IgD-negative memory B cell (primary cell): ENCODE measurements around the gene KCNIP1. TPM values are rescaled to one million over a fixed set of nuclear protein-coding genes. Genes with fewer than 3 reads are reported as not detected.

Experiments
- H3K27ac Mint-ChIP-seq, 3 donors: one replicate each; pipeline ENCODE4 v1.8.0; 2020 to 2022; ENCODE audit warnings: mild to moderate bottlenecking in 3 of 3, mixed read lengths in 3 of 3, moderate library complexity in 1 of 3
- H3K27me3 Mint-ChIP-seq: one replicate; pipeline ENCODE4 v1.8.0; 2021; ENCODE audit warnings: mixed read lengths
- H3K36me3 Mint-ChIP-seq: one replicate; pipeline ENCODE4 v1.8.0; 2020; ENCODE audit warnings: mild to moderate bottlenecking, mixed read lengths
- H3K4me1 Mint-ChIP-seq, 3 donors: one replicate each; pipeline ENCODE4 v1.8.0; 2020 to 2022; ENCODE audit warnings: mixed read lengths in 3 of 3, mild to moderate bottlenecking in 1 of 3
- H3K4me3 Mint-ChIP-seq, 4 donors: one replicate each; pipeline ENCODE4 v1.8.0; 2020 to 2022; ENCODE audit warnings: mild to moderate bottlenecking in 4 of 4, mixed read lengths in 4 of 4, moderate library complexity in 3 of 4
- H3K9me3 Mint-ChIP-seq, 3 donors: one replicate each; pipeline ENCODE4 v1.8.0; 2020 to 2021; ENCODE audit warnings: mixed read lengths in 3 of 3, mild to moderate bottlenecking in 1 of 3
- polyA plus RNA-seq: library from polyadenylated mRNA; unstranded; fragments of 300-500 nt; fragmentation: Illumina TruSeq; gene quantifications from one replicate; pipeline ENCODE4 v1.2.3, GENCODE V29; 2021

KCNIP1 gene
- not detected for polyA plus RNA-seq

- Mint-ChIP-seq H3K27ac (no peak within 1 kb of the TSS), H3K36me3 (no peaks in the 10 kb centered on the region), H3K4me1 (peaks cover 0 to 4% (median 0%) of the 10 kb centered on the region in 3 donors), H3K9me3 (peaks cover 0 to 4% (median 2%) of the 10 kb centered on the region in 3 donors), H3K27me3 (peaks cover 43% of the 10 kb centered on the region), H3K4me3 (no peak within 1 kb of the TSS)
Measured at GRCh38 chr5:170503990-170504596, at the start of gene KCNIP1. Gene KCNIP1 (plus strand): TSS chr5:170504020.

GRCh38 chr5:170463426-170463825 is 40.4 kb upstream of the KCNIP1 start:
- Mint-ChIP-seq H3K4me3 (no peak overlapping the region), H3K36me3 (peaks cover 3% of the 10 kb centered on the region), H3K27ac (no peak overlapping the region), H3K9me3 (peaks cover 6 to 20% (median 8%) of the 10 kb centered on the region in 3 donors), H3K4me1 (no peaks in the 10 kb centered on the region), H3K27me3 (peaks cover 15% of the 10 kb centered on the region)

- Mint-ChIP-seq H3K4me3 (no peak overlapping the region), H3K36me3 (peaks cover 3% of the 10 kb centered on the region), H3K4me1 (no peaks in the 10 kb centered on the region), H3K9me3 (peaks cover 6 to 13% (median 10%) of the 10 kb centered on the region in 3 donors), H3K27me3 (peaks cover 13% of the 10 kb centered on the region), H3K27ac (no peak overlapping the region)
Measured at GRCh38 chr5:170464280-170465127, 39.3 kb upstream of the KCNIP1 start.

- no peak overlapping the region for H3K4me3 Mint-ChIP-seq
- peaks cover 10% of the 10 kb centered on the region for H3K27me3 Mint-ChIP-seq
- peaks cover 0 to 5% (median 3%) of the 10 kb centered on the region in 3 donors for H3K9me3 Mint-ChIP-seq
- H3K4me1 Mint-ChIP-seq: no peaks in the 10 kb centered on the region
- no peaks in the 10 kb centered on the region for H3K36me3 Mint-ChIP-seq
- no peak overlapping the region for H3K27ac Mint-ChIP-seq
Measured at GRCh38 chr5:170466553-170466952, 37.3 kb upstream of the KCNIP1 start.

GRCh38 chr5:170466988-170467707 is 36.7 kb upstream of the KCNIP1 start:
- Mint-ChIP-seq H3K27ac (no peak overlapping the region), H3K4me1 (no peaks in the 10 kb centered on the region), H3K9me3 (peaks cover 0 to 2% (median 1%) of the 10 kb centered on the region in 3 donors), H3K27me3 (peaks cover 9% of the 10 kb centered on the region), H3K36me3 (no peaks in the 10 kb centered on the region), H3K4me3 (no peak overlapping the region)

- Mint-ChIP-seq H3K27ac (no peak overlapping the region), H3K4me1 (no peaks in the 10 kb centered on the region), H3K4me3 (no peak overlapping the region), H3K9me3 (peaks cover 0 to 2% (median 1%) of the 10 kb centered on the region in 3 donors), H3K27me3 (peaks cover 9% of the 10 kb centered on the region), H3K36me3 (no peaks in the 10 kb centered on the region)
Measured at GRCh38 chr5:170468633-170469285, 35.1 kb upstream of the KCNIP1 start.

GRCh38 chr5:170469414-170469813 is 34.4 kb upstream of the KCNIP1 start:
- Mint-ChIP-seq H3K36me3 (no peaks in the 10 kb centered on the region), H3K27me3 (peaks cover 9% of the 10 kb centered on the region), H3K4me3 (no peak overlapping the region), H3K4me1 (no peaks in the 10 kb centered on the region), H3K9me3 (peaks cover 0 to 2% (median 1%) of the 10 kb centered on the region in 3 donors), H3K27ac (no peak overlapping the region)

GRCh38 chr5:170470275-170470674 is 33.5 kb upstream of the KCNIP1 start:
- no peaks in the 10 kb centered on the region for H3K36me3 Mint-ChIP-seq
- no peaks in the 10 kb centered on the region for H3K4me1 Mint-ChIP-seq
- peaks cover 10% of the 10 kb centered on the region for H3K27me3 Mint-ChIP-seq
- H3K4me3 Mint-ChIP-seq: no peak overlapping the region
- peaks cover 0 to 2% (median 1%) of the 10 kb centered on the region in 3 donors for H3K9me3 Mint-ChIP-seq
- no peak overlapping the region for H3K27ac Mint-ChIP-seq

- H3K27me3 Mint-ChIP-seq: peaks cover 13% of the 10 kb centered on the region
- H3K36me3 Mint-ChIP-seq: no peaks in the 10 kb centered on the region
- peaks cover 0 to 2% (median 1%) of the 10 kb centered on the region in 3 donors for H3K9me3 Mint-ChIP-seq
- H3K27ac Mint-ChIP-seq: no peak overlapping the region
- H3K4me3 Mint-ChIP-seq: no peak overlapping the region
- H3K4me1 Mint-ChIP-seq: no peaks in the 10 kb centered on the region
Measured at GRCh38 chr5:170470808-170471404, 32.9 kb upstream of the KCNIP1 start.

GRCh38 chr5:170471551-170472178 is 32.2 kb upstream of the KCNIP1 start:
- Mint-ChIP-seq H3K4me3 (no peak overlapping the region), H3K27ac (no peak overlapping the region), H3K4me1 (no peaks in the 10 kb centered on the region), H3K27me3 (peaks cover 13% of the 10 kb centered on the region), H3K36me3 (no peaks in the 10 kb centered on the region), H3K9me3 (peaks cover 0 to 2% (median 1%) of the 10 kb centered on the region in 3 donors)

- Mint-ChIP-seq H3K27me3 (peaks cover 13% of the 10 kb centered on the region), H3K27ac (no peak overlapping the region), H3K4me3 (no peak overlapping the region), H3K36me3 (no peaks in the 10 kb centered on the region), H3K9me3 (peaks cover 0 to 2% (median 1%) of the 10 kb centered on the region in 3 donors), H3K4me1 (no peaks in the 10 kb centered on the region)
Measured at GRCh38 chr5:170473642-170474041, 30.2 kb upstream of the KCNIP1 start.

- Mint-ChIP-seq H3K27me3 (peaks cover 9% of the 10 kb centered on the region), H3K4me1 (no peaks in the 10 kb centered on the region), H3K9me3 (peaks cover 0 to 2% (median 0%) of the 10 kb centered on the region in 3 donors), H3K27ac (no peak overlapping the region), H3K36me3 (no peaks in the 10 kb centered on the region), H3K4me3 (no peak overlapping the region)
Measured at GRCh38 chr5:170474489-170475274, 29.1 kb upstream of the KCNIP1 start.

- H3K4me1 Mint-ChIP-seq: no peaks in the 10 kb centered on the region
- H3K27me3 Mint-ChIP-seq: peaks cover 11% of the 10 kb centered on the region
- no peak overlapping the region for H3K27ac Mint-ChIP-seq
- H3K36me3 Mint-ChIP-seq: no peaks in the 10 kb centered on the region
- no peak overlapping the region for H3K4me3 Mint-ChIP-seq
- peaks cover 0 to 2% (median 0%) of the 10 kb centered on the region in 3 donors for H3K9me3 Mint-ChIP-seq
Measured at GRCh38 chr5:170475294-170476000, 28.4 kb upstream of the KCNIP1 start.
